Neural progenitor cell (in vitro differentiated cells): ENCODE data around the gene GPR61. TPM values are rescaled to one million over a fixed set of nuclear protein-coding genes. Genes with fewer than 3 reads are reported as not detected.

ENCODE experiments used
- DNase-seq: peaks from one replicate; pipeline ENCODE4 v3.0.0-alpha.2; 2016; ENCODE audit warnings: low spot score
- H2AFZ ChIP-seq: fragments of 200-600 bp; sonication (generic); replicated peaks from 2 replicates; pipeline ENCODE4 v1.6.1; 2016; ENCODE audit warnings: antibody characterized with exemption
- H3F3A ChIP-seq: fragments of 200-600 bp; sonication (generic); 2 replicates; pipeline ENCODE4 v1.6.1; 2016; ENCODE audit warnings: antibody characterized with exemption, low read depth
- H3K27ac ChIP-seq: fragments of 200-600 bp; sonication (generic); 2 replicates; pipeline ENCODE4 v1.5.1; 2016; ENCODE audit warnings: mild to moderate bottlenecking
- H3K27me3 ChIP-seq: fragments of 200-600 bp; sonication (generic); 2 replicates; pipeline ENCODE4 v1.6.1; 2016; ENCODE audit warnings: mild to moderate bottlenecking, moderate library complexity
- H3K36me3 ChIP-seq: fragments of 200-600 bp; sonication (generic); 2 replicates; pipeline ENCODE4 v1.5.1; 2016
- H3K4me1 ChIP-seq: fragments of 200-600 bp; sonication (generic); 2 replicates; pipeline ENCODE4 v1.6.1; 2016; ENCODE audit warnings: mixed run types
- H3K4me2 ChIP-seq: fragments of 200-600 bp; sonication (generic); 2 replicates; pipeline ENCODE4 v1.6.1; 2016
- H3K4me3 ChIP-seq: fragments of 200-600 bp; sonication (generic); 2 replicates; pipeline ENCODE4 v1.5.1; 2016
- H3K79me2 ChIP-seq: fragments of 200-600 bp; sonication (generic); 2 replicates; pipeline ENCODE4 v1.6.1; 2016; ENCODE audit warnings: low read depth
- H3K9ac ChIP-seq: fragments of 200-600 bp; sonication (generic); 2 replicates; pipeline ENCODE4 v1.6.1; 2016
- H3K9me3 ChIP-seq: fragments of 200-600 bp; sonication (generic); 2 replicates; pipeline ENCODE4 v1.5.1; 2016; ENCODE audit warnings: low read depth
- H4K20me1 ChIP-seq: fragments of 200-600 bp; sonication (generic); 2 replicates; pipeline ENCODE4 v1.6.1; 2016; ENCODE audit warnings: low read depth
- H3K27ac Mint-ChIP-seq: 3 replicates; pipeline ENCODE4 v1.8.0; 2021; ENCODE audit warnings: mixed read lengths
- H3K27me3 Mint-ChIP-seq: 2 replicates; pipeline ENCODE4 v1.8.0; 2022; ENCODE audit warnings: low read depth, mild to moderate bottlenecking, inconsistent platforms, moderate library complexity, mixed read lengths; ENCODE audit not compliant: insufficient read depth
- H3K36me3 Mint-ChIP-seq: 3 replicates; pipeline ENCODE4 v1.8.0; 2021; ENCODE audit warnings: mixed read lengths
- H3K4me1 Mint-ChIP-seq: 3 replicates; pipeline ENCODE4 v1.8.0; 2021; ENCODE audit warnings: mixed read lengths
- H3K4me3 Mint-ChIP-seq: 3 replicates; pipeline ENCODE4 v1.8.0; 2021; ENCODE audit warnings: mild to moderate bottlenecking, moderate library complexity, mixed read lengths
- H3K9me3 Mint-ChIP-seq: 3 replicates; pipeline ENCODE4 v1.8.0; 2020; ENCODE audit warnings: mixed read lengths
- EZH2 ChIP-seq: fragments of 200-600 bp; sonication (generic); IDR thresholded peaks from 2 replicates; pipeline ENCODE4 v1.6.1; 2017; ENCODE audit warnings: antibody characterized with exemption, mild to moderate bottlenecking, moderate library complexity
- EZH2phosphoT487 ChIP-seq: fragments of 200-600 bp; sonication (generic); IDR thresholded peaks from 2 replicates; pipeline ENCODE4 v1.6.1; 2017; ENCODE audit warnings: antibody characterized with exemption
- total RNA-seq: library from RNA; depleted of rRNA; stranded (reverse); fragments of >200 nt; gene quantifications from 2 replicates; pipeline ENCODE4 v1.2.3, GENCODE V29; 2015; ENCODE audit warnings: low replicate concordance
- TF ChIP-seq, protein P1 (sequence below): fragments of 200-600 bp; sonication (generic); IDR thresholded peaks from 2 replicates; pipeline ENCODE4 v1.5.1; 2017; ENCODE audit warnings: antibody characterized with exemption, mild to moderate bottlenecking

The GPR61 gene
- total RNA-seq, 1 donor from 2014 or later, result 0.71 TPM

DNA sequence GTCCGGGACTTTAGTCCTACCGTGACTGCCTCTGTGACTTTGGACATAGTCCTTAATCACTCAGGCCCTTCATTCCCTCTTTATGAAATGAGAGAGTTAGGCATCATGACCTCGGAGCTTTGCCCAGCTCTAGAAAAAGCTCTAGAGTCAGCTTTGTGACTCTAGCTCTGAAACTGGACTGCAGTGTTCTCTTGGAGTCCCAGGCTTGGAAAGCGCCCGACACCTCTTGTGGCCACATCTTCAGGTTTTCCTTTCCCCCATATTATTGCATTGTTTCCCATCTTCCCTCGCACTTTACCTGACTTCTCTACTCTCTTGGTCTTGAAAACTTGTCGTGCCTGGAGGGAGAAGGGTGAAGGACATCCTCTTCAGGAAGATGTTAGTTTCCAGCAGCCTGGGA, 17.6 kb upstream of the GPR61 start:
- Mint-ChIP-seq H3K27ac (no peak overlapping the region), H3K4me3 (no peak overlapping the region)
- H3K27me3 ChIP-seq, result peaks cover 4% of the 10 kb centered on the region

DNA sequence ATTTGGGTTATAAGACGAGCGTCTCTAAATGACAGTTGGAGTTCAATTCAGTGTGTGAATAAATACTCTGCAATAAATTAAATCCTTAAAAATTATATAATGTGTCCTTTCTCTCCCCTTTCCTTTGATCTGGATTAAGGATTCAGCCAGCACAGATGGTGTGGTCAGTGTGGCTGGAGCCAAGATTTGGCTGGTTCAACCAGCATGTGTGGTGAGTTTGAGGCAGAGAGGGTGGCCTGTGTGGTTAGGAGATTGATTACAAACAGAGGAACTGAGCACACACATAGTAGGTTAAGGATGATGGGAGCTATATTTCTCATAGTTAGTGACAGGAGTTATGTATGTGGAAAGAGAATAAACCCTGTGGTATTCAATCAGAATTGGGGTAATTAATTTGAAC, 16.0 kb upstream of the GPR61 start:
- H3K4me3 Mint-ChIP-seq, result no peak overlapping the region
- H3K79me2 ChIP-seq, result no peaks in the 10 kb centered on the region
- H3K27me3 Mint-ChIP-seq, result peaks cover 12% of the 10 kb centered on the region
- H2AFZ ChIP-seq, result no peak overlapping the region
- H3K27me3 ChIP-seq, result peaks cover 4% of the 10 kb centered on the region
- TF ChIP-seq, protein P1, sequence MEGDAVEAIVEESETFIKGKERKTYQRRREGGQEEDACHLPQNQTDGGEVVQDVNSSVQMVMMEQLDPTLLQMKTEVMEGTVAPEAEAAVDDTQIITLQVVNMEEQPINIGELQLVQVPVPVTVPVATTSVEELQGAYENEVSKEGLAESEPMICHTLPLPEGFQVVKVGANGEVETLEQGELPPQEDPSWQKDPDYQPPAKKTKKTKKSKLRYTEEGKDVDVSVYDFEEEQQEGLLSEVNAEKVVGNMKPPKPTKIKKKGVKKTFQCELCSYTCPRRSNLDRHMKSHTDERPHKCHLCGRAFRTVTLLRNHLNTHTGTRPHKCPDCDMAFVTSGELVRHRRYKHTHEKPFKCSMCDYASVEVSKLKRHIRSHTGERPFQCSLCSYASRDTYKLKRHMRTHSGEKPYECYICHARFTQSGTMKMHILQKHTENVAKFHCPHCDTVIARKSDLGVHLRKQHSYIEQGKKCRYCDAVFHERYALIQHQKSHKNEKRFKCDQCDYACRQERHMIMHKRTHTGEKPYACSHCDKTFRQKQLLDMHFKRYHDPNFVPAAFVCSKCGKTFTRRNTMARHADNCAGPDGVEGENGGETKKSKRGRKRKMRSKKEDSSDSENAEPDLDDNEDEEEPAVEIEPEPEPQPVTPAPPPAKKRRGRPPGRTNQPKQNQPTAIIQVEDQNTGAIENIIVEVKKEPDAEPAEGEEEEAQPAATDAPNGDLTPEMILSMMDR, result no peak
- no peak for TF ChIP-seq EZH2
- TF ChIP-seq EZH2phosphoT487, result no peak
- no peaks in the 10 kb centered on the region for H3K9me3 Mint-ChIP-seq
- H3K4me3 ChIP-seq, result no peak overlapping the region
- no peak for DNase-seq
- H3K9ac ChIP-seq, result no peak overlapping the region
- H3K4me2 ChIP-seq, result no peak overlapping the region
- H3K4me1 Mint-ChIP-seq, result peaks cover 6% of the 10 kb centered on the region
- H3K27ac Mint-ChIP-seq, result no peak overlapping the region
- no peaks in the 10 kb centered on the region for H3K4me1 ChIP-seq
- H3K27ac ChIP-seq, result no peak overlapping the region
- H4K20me1 ChIP-seq, result no peaks in the 10 kb centered on the region
- no peaks in the 10 kb centered on the region for H3F3A ChIP-seq
- no peaks in the 10 kb centered on the region for H3K9me3 ChIP-seq
- H3K36me3 Mint-ChIP-seq, result no peaks in the 10 kb centered on the region
- H3K36me3 ChIP-seq, result no peaks in the 10 kb centered on the region

More for the DNA sequence above, 17.6 kb upstream of the GPR61 start:
- TF ChIP-seq EZH2phosphoT487 (no peak), EZH2 (no peak)
- TF ChIP-seq, protein P1, result no peak
- Histone ChIP-seq H3K9me3 (no peaks in the 10 kb centered on the region), H3K4me3 (no peak overlapping the region), H3F3A (no peaks in the 10 kb centered on the region), H3K4me2 (no peak overlapping the region), H3K4me1 (no peaks in the 10 kb centered on the region), H3K9ac (no peak overlapping the region), H4K20me1 (no peaks in the 10 kb centered on the region), H3K79me2 (no peaks in the 10 kb centered on the region), H2AFZ (no peak overlapping the region), H3K36me3 (no peaks in the 10 kb centered on the region), H3K27ac (no peak overlapping the region)
- H3K4me1 Mint-ChIP-seq, result peaks cover 8% of the 10 kb centered on the region
- H3K9me3 Mint-ChIP-seq, result no peaks in the 10 kb centered on the region
- H3K36me3 Mint-ChIP-seq, result no peaks in the 10 kb centered on the region
- no peak for DNase-seq
- H3K27me3 Mint-ChIP-seq, result peaks cover 12% of the 10 kb centered on the region

DNA sequence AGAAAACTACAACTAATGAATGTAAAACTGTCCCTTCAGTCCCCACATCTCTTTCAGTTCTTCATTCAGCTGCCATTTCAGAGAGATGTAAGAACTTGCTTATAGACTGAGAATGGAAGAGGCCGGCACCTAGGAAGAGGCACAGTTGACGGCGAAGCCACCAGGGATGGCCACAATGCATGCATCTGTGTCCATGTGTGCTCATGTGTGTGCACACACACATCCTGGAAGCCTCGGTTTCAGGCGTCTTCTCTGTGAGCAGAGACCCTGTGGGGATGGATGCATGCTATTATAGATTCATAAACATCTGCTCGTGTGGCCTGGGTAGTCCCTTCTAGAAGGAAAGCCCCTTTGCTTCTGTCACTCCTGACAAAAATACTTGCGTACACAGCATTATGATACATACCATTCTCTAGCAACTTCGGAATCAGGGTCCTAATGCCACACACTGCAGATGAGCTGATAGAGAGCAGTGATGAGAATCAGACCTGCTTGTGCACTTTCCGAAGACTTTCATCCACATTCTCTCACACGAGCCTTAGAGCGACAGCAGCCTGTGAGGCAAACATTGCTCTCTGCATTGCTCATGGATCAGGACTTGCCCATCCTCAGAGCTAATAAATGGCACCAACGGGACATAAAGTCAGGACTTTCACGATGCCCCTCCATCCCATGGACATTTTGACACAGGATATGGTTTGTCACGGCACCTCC, 12.4 kb upstream of the GPR61 start:
- Mint-ChIP-seq H3K27me3 (peaks cover 9% of the 10 kb centered on the region), H3K9me3 (no peaks in the 10 kb centered on the region), H3K36me3 (no peaks in the 10 kb centered on the region), H3K4me1 (peaks cover 22% of the 10 kb centered on the region), H3K27ac (peak overlapping the region; percentile 4), H3K4me3 (no peak overlapping the region)
- H3K27me3 ChIP-seq, result peaks cover 4% of the 10 kb centered on the region
- no peaks in the 10 kb centered on the region for H3K79me2 ChIP-seq
- H3K36me3 ChIP-seq, result no peaks in the 10 kb centered on the region
- no peak overlapping the region for H3K9ac ChIP-seq
- TF ChIP-seq, protein P1, result no peak
- TF ChIP-seq EZH2phosphoT487 (no peak), EZH2 (no peak)
- no peaks in the 10 kb centered on the region for H3K9me3 ChIP-seq
- H4K20me1 ChIP-seq, result no peaks in the 10 kb centered on the region
- H3K4me2 ChIP-seq, result no peak overlapping the region
- H3F3A ChIP-seq, result peaks cover 5% of the 10 kb centered on the region
- no peak overlapping the region for H2AFZ ChIP-seq
- peaks cover 12% of the 10 kb centered on the region for H3K4me1 ChIP-seq
- H3K4me3 ChIP-seq, result no peak overlapping the region
- H3K27ac ChIP-seq, result no peak overlapping the region
- no peak for DNase-seq
